NCI-H2029 treated with DMSO at 0.1 percent for 48 hours (cell line): ENCODE data around the gene NRK.
"Not testable (repeated sequence)": the region's sequence is repeated elsewhere in the genome, so short reads cannot be mapped to it uniquely, and the experiment has no call there.

Source experiments
- DNase-seq: peaks from one replicate; lab custom pipeline; 2025; lab: John Stamatoyannopoulos, UW

The NRK gene

GRCh38 chrX:105894721-105895120 lies 72.4 kb downstream of the NRK start:
- DNase-seq = no peak

- DNase-seq = no peak
These were observed 87.2 kb downstream of the NRK start for GRCh38 chrX:105909576-105909975.

GRCh38 chrX:105910563-105911105 lies 88.3 kb downstream of the NRK start:
- DNase-seq = no peak

- DNase-seq = no peak
These were observed 122.9 kb downstream of the NRK start for GRCh38 chrX:105945266-105945665.

GRCh38 chrX:105969487-105969886 lies 147.1 kb downstream of the NRK start:
- no peak for DNase-seq

GRCh38 chrX:105972690-105973386 lies 150.5 kb downstream of the NRK start:
- no peak for DNase-seq

DNA sequence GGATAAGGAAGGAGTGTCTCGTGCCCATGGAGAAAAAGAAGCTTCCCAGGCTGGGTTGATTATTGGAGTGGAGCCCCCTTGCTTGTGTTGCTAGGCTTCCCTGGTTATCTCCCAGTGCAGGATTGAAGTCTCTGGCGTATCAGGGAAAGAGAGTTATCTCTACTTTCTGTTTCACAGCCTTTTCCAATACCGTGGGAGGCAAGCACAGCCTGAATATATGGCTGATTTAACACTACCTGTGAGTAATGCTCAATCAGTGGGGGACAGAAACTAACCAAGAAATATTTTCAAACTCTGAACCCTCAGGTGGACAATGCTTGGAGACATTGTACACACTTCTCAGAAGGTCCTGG lies 151.0 kb downstream of the NRK start:
- no peak for DNase-seq

DNA sequence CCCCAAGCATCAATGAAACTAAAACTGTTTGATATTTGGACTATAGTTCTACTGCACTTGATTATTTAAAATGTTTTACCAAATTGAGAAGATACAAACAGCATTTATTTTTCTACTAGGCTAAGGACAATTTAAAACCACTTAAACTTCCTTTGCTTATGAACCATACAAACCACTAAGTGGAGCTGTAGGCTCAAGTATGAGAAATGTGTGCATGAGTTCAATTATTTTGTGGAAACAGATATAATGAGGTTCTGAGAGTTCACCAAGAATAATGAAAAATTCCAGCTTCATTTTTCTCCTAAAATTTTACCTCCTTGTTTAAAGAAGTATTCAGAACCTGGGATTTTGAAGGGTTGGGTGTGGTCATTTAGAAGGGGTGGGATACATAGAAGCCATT lies 153.0 kb downstream of the NRK start:
- no peak for DNase-seq

DNA sequence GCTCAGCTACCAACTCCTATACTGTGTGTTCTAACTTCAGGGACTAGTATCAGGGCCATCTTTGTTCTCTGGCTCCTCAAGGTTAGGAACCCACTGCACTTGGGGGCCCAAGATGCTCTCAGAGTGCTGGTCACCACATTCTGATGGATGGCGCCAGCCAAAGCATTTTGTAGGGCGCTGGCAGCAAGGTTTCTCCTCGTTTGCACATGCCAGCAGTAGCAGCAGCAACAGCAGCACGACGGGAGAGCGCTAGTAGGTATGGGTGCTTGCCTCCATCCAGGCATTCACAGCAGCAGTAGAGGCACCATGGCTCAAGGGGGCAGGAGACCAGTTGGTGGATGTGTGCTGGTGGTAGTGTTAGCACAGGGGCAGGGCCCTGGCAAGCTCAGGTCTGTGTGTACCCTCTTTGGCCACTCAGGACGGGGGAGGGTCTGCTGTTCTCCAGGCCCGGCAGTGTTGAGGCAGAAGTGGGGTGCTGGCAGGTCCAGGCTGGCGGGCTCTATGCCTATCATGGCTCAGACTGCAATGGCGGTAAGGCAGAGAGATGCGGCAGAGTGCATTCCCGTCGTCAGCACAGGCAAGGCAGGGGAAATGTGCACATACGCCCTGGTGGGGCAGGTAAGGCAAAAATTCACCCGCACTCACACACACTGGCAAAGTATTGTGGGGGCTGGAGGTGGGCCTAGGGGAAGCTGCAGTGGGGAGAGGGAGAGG lies 159.6 kb downstream of the NRK start:
- DNase-seq = no peak

GRCh38 chrX:105988487-105988886 lies 166.1 kb downstream of the NRK start:
- DNase-seq = not testable (repeated sequence)

DNA sequence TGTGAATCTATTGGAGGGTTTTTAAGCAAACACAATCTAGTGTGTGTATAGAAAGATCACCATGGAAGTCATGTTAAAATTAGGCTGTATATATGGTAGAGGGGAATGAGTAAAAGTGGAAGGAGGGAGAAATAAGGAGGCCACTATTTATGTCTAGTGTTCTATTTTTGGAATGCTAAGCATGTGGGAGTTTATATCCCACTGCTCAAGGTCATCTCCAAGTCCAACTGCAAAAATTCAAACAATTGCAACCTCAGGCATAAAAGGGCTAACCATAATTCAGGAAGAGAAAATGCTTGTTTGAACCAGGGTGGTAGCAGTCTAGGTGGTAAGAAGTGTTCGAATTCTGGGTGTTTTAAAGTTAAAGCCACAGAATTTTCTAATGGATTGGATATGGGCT lies 177.0 kb downstream of the NRK start:
- no peak for DNase-seq

- DNase-seq = no peak
These were observed 177.9 kb downstream of the NRK start for GRCh38 chrX:106000203-106000602.

- not testable (repeated sequence) for DNase-seq
These were observed 178.3 kb downstream of the NRK start for GRCh38 chrX:106000609-106001008.

GRCh38 chrX:106005684-106006083 lies 183.3 kb downstream of the NRK start:
- no peak for DNase-seq

- no peak for DNase-seq
These were observed 185.5 kb downstream of the NRK start for GRCh38 chrX:106007815-106008214.
